Dedifferentiated amniotic fluid mesenchymal stem cell (primary cell): ENCODE results near the gene XYLT1.
"Not testable (repeated sequence)": the region's sequence is repeated elsewhere in the genome, so short reads cannot be mapped to it uniquely, and the experiment has no call there.

ENCODE experiments used
- DNase-seq: peaks from one replicate; pipeline ENCODE4 v3.0.0-alpha.2; 2016; ENCODE audit errors: extremely low spot score

Gene XYLT1

DNA sequence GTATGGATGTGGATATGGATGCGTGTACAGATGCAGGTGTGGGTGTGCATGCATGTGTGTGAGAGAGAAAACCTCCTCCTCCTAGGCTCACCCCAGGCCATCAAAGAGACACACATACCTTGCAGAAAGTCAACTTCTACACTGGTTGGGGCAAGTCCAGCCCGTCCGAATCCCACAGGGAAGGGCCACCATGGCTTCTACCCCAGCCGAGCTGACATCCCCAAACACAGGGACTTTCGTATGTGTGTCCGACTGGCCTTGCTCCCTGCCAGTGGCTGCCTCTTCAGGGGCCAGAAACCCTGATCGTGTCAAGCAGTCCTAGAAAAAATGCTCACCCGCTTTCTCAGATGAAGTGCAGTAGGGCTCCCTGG, 134.2 kb downstream of the XYLT1 start:
- no peak for DNase-seq

DNA sequence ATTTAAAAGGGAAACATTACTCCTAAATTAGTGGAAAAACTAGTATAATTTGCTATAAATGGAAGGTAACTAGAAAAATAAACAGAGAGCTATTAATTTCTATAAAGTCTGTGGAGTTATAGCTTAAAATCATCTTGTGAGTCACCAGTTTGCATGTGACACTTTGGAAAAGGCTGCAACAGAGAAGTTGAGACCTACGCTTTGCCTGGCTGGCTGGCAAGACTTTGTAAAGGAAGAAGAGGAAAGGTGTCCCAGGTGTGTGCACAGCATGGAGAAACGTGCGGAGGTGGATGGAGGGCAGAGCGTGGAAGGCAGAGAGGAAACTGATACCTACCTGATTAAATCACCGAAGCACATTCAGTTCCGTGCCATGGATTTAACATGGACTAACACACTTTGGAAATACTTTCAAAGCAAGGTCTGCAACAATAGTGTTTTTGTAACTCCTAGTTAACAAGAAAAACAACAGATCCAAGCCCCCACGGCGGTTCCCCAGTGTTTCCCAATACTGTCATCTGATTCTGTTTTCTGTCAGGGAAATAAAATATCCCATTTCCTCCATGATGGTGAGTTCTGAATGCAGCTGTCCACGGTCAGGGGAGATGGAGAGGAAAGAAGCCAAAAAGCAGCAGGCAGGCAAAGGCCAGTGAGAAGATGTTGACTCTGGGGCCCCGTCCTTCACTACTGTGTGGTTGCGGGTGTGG, 134.8 kb downstream of the XYLT1 start:
- no peak for DNase-seq

DNA sequence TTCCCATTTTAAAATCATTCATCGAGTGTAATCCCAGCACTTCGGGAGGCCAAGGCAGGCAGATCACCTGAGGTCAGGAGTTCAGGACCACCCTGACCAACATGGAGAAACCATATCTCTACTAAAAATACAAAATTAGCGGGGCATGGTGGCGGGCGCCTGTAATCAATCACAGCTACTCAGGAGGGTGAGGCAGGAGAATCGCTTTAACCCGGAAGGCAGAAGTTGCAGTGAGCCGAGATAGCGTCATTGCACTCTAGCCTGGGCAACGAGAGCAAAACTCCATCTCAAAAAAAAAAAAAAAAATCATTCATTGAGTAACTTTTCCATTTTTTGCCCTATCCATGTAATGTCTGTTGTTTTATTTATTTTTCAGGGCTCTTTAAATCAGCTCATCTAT, 135.4 kb downstream of the XYLT1 start:
- DNase-seq, result not testable (repeated sequence)

DNA sequence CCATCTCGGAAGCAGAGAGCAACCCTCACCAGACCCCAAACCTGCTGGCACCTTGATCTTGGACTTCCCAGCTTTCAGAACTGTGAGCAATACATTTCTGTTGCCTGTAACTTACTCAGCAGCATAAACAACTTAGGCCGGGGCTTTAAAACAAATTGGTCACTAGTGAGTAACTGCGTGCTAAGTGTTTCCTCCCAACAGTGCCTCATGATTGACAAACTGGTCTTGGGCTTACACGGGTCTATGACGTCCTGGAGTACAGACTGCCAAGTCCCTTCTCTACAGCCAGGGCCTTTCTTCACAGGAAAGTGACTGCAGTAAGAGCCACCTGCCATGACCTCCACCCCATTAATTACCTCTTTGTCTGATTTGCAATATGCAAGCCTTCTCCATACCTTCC, 136.7 kb downstream of the XYLT1 start:
- DNase-seq, result peak; percentile 50

DNA sequence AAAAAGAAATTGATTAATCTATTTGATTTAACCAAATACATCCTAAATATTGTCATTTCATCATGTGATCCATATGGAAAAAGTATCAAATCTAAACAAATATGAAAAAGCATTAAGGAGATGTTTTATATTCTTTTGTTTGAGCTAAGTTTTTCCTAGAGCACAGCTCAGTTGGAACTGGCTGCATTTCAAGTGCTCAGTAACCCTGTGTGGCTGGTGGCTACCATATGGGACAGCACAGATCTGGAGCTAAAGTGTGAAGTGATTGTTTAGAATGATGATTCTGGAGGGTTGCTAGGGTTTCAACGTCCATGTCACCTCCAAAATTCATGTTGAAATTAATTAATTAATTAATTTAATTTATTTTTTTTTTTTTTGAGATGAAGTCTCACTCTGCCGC, 137.5 kb downstream of the XYLT1 start:
- DNase-seq, result no peak

DNA sequence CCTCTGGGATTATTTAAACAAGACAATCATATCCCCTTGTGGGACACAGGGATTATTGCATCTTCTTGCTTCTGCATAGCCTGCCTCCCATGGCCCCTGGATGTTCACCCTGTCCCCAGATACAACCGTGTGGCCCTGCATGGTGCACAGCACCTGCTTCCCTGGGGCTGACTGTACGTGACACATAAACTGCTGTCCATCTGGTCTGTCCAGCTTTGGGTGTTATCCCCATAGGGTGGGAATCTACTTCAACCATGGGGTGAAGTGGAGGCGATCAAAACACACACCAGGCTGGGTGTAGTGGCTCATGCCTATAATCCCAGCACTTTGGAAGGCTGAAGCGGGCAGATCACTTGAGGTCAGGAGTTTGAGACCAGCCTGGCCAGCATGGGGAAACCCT, 138.8 kb downstream of the XYLT1 start:
- DNase-seq, result no peak

DNA sequence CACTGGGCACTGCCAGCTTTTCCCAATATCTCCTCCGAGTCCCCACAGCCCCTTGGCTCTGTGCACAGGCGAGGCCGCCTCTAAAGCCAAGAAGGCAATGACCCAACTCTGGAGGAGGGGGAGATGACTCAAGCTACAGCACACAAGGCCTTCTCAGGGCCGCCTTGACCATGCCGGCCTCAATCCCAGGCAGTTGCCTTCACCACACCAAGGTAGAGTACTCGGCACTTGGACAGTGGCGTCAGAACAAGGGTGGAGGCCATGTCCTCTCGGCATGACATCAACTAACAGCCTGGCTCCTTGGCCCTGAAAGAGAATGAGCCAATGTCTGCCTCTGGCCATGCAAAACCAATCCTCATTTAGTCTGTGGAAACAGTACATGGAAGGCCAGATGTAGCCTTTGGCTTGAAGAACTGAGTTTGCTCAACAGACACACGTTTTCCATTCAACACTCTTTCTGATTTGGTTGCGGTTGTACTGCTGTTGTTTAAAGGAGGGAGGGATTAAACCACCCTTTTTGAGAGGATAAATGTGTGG, 139.6 kb downstream of the XYLT1 start:
- DNase-seq, result no peak

DNA sequence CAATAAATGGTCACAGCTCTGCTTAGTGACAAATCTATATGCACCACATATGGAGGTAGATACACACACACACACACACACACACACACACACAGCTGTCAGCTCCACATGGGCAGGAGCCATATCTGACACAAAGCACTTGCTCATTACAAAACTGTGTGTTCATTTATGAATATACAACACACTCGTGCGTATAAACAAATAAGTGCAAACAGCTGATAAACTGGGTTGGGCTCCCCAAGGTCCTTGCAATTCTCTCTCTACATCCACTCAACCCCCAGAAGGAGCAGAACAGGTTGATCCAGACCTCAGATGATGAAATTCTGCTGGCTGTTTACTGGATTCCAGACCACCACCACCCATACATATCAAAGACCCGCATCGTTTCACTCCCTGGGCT, 140.7 kb downstream of the XYLT1 start:
- DNase-seq, result no peak

DNA sequence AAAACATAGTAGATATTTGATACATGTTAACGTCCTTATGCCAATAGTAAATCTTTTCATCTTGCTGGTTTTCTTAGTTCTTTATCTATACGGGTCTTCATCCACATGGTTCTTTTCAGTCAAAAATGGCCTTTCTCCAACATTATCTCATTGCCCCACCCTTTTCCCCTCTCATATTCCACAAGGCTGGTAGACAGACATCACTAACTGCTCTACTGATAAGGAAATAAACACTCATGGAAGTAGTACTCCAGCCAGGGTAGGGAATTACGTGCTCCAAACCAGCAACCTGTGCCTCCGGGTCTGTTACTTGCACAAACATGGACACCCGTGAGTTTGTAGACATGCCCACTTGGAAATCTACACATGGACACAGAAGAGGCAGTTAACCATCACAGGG, 141.4 kb downstream of the XYLT1 start:
- DNase-seq, result no peak

DNA sequence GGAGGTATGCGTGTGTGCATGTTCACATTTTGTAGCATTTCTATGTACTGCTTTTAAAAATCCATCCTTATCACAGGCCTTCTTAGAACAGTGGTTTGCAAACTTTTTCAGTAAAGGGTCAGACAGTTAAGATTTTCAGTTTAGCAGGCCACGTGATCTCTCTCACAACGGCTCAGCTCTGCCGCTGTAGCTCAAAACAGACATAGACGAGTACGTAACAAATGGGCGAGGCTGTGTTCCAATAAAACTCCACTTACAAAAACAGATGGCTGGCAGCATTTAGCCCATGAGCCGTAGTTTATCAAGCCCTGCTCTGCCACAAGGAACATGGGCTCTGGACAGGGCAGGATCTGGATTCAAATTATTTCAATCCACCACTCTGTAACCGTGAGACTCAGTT, 141.8 kb downstream of the XYLT1 start:
- no peak for DNase-seq

DNA sequence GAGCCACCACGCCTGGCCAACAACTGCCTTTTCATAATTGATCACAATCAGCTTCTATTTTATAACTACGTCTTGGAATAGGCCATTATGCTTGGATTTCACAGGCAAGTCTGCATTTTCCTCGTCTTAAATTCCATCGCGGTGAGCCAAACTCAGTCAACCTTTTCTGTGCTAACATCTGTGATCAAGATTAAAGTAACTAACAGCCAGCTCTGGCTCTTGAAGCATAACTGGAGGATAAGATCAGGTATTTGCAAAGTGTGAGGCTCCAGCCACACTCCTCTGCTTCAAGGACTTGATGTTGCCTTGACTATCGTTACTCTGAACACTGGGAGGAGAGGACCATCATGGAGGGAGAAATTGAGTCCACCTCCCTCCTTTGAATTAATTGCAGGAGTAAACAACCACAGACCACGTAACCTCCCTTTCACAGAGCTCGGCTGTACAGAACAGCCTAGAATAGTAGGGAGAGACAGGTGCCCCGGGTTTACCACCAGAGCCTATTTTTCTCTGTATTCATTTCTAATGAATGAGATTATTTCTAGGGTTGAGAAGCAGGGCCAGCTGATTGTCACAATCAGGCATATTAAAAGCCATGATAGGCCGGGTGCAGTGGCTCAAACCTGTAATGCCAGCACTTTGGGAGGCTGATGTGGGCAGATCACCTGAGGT, 143.0 kb downstream of the XYLT1 start:
- no peak for DNase-seq

DNA sequence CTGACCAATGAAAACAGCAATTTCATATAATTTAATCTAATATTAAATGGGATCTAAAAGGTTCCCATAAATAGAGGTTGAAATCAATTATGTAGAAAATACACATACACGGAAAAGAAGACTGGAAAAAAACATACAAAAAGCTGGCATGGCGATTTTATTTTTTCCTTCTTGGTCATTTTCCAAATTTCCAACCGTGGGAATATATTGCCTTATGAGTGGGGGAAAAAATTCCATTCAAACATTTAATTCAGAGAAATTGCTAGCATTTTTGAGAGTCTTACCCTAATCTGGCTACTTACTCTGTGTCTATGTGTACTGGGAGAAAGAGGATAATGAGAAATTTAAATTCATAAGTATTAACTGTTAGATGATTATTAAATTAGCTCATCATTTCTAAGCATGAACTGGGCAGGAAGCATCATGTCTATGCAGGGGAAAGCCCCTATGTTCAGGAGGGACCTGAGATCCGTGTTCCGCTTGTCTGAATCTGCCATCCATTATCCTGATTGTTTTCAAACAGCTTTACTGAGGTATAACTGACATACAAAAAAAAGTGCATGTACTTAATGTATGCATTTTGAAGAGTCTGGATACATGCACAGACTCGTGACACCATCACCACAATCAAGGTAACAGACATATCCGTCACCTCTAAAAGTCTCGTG, 145.2 kb downstream of the XYLT1 start:
- DNase-seq, result no peak

DNA sequence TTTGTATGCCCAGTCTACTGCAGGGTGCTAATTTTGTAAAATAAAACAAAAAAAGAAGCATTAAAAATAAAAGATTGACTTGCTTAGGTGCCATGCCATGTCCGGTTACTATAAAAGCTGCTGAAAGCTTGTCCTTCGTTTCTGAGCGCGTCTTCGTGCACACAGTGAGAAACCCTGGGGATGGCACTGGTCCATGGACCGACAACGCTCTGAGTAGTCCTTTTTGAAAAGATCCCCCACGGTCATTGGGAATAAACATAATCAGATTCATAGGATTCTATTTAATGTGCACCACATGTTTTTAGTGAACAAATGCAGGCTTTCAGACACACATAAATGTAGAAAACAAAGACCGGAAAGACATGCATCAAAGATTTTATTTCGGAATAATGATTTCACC, 146.3 kb downstream of the XYLT1 start:
- no peak for DNase-seq

DNA sequence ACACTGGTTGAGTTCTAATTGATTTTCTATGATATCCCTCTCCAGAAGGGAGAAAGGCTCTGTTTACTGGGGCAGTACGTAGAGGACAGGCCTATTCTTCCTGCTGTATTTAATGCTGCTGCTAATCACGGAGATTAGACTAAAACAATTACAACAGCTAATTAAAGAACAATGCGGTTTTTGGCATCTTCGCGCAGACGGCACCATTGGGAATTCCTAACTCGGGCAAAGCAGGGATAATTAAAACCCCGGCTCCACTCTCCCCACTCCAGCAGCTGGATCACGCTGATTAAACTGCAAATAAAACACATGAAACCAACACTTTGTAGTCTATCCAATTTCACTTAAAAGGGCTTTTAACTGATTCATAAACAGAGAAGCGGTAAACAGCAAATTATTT, 147.6 kb downstream of the XYLT1 start:
- DNase-seq, result no peak

DNA sequence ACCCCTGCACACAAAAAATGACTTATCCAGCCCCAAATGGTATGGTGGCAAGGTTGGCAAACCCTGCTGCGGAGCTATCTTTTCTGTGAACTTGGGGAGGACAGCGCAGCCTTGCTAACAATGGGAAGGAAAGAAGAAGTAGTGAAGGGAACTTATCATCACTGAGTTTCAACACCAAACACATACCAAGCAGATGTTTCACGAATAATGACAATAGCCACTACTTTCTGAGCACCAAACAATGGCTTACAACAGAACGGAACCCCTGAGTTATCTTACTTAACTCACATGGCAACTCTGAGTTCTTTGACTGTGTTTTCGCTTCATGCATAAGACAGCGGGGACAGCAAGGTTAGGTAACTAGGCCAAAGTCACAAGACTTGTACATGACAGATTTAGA, 148.9 kb downstream of the XYLT1 start:
- DNase-seq, result no peak

DNA sequence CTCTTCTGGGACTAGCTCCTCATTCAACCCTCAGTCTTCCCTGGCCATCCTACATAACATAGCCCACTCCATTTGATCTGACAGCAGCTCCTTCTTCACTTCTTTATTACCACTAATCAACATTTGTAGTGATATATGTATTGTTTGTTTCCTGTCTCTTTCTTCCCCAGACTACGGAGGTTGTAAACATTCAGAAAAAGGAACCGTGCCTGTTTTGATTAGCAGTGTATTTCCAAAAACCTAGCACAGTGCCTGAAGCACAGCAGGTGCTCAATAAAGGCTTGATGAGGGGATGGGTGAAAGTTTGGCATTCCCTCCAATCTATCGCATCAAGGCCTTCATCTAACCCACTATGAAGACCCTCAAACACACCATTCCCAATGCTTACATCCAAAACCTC, 150.8 kb downstream of the XYLT1 start:
- no peak for DNase-seq

DNA sequence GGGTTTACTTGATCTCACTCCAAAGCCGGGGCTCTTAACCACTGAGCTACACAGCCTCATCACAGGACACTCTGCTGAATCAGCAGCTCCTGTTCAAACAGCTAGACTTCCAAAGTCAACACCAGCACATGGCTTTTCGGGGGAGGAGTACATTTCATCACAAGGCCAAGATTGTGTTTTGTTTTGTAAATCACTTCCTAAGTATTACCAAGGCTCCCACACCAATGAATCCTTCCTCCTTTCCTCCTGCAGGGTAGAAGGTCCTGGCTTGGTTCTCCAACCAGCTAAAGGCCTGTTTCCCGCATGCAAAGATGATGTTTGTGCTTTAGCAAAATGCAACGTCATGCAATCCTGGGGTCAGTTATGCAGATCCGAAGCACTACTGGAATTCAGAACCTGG, 152.5 kb downstream of the XYLT1 start:
- no peak for DNase-seq

DNA sequence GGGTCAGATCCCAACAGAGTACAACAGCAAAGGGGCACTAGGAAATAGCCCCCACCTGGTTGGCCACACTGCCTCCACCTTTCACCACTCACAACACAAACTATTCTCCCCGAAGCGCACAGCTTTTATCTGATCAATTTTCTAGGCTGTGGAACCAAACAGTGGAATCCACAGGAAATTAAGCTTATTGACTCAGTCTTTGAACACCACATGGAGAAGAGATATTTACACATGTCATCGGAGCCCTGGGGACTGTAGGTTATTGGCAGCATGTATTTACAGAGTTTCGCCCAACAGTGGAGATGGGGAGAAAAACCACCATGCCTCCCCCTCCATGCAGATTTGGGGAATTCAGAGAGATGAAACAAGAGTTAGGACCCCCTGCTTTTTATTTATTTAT, 154.8 kb downstream of the XYLT1 start:
- no peak for DNase-seq

DNA sequence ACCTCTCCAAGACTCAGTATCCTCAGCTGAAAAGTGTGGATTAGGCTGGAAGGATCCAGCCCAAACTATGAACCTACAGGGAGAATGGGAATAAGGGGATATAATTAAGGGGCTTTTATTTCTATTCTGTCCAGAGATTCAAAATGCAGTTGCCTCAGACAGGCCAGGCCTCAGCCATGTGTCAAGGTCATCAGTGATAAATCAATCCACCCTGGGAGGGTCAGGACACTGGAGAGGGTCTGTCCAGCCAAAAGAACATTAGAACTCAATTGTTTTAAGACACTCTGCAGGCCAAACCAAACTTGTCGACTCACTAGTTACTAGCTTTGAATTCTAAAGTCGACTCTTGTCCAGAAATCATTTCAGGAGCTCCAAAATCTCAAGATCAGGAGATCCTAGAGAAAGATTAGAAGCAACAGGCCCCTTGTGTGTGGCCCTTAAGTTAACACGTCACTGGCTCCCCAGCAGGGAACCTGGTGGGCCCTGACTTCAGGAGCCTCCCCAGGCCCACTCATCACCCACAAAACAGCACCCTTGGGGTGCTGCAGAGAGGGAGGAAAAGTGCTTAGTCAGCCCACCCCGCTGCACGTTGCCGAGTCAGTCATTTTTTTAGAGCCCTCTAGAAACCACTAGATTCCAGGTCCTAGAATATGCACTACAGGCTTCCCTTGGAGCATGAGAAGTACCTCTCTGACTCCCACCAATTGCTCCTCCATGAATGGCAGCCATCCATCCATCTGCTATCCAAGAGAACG, 156.8 kb downstream of the XYLT1 start:
- no peak for DNase-seq

DNA sequence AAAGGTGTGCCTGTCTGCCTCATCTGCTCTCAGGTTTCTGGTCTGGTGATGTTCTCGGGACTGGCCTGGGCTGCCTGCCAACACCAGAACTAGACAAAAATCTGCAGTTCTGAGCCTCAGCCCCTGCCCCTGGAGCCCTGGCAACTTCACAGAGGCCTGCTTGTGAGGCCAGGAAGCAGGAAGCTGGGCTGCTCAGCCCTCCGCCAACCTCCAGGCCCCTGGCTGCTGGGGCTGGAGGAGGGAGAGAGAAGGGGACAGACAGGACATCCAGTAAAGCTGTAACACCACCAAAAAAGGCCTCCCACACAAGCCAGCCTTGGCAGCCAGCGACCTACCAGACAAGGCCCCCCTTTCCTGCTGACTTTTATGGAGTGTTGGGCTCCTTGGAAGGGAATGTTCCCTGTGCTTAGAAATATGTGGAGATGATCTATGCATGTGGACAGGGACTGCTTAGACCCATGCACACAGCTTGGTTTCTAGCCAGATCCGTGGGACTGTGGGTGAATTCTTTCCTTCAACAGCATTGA, 157.6 kb downstream of the XYLT1 start:
- DNase-seq, result no peak

DNA sequence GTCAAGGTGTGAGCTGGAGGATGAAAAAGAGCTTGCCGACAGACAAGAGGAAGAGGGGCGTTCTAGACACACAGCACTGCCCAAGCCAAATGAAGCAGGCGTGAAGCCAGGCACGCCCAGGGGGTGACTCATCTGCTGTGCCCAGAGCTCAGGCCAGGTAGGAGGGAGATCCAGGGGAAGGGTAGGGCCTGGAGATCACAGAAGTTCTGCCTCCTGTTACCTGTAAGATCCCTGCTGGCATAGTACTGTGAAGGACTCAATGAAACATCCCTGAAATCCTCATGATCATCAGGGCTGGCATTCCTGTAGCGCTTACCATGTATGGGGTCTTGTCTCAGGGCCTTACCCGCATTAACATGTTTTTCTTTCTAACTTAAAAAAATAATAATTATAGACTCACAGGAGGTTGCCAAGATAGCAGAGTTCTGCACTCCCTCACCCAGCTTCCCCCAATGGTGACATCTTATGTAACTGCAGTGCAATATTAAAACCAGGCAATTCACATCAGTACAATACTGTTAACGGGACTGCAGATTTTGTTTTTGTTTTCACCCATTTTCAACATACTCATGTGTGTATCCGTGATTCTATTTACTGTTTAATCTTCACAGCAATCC, 158.6 kb downstream of the XYLT1 start:
- DNase-seq, result no peak
